Renal pelvis (tissue), 12 donors: Measurements from ENCODE around the gene WDR19. TPM values are rescaled to one million over a fixed set of nuclear protein-coding genes. Genes with fewer than 3 reads are reported as not detected.
A peak's percentile ranks its signal among the peaks of the same experiment; 100 is the strongest.
"Not testable (repeated sequence)": the region's sequence is repeated elsewhere in the genome, so short reads cannot be mapped to it uniquely, and the experiment has no call there.

ENCODE experiments used
- DNase-seq: peaks from one replicate; pipeline ENCODE4 v3.0.0-alpha.2; 2013
- long read RNA-seq, 16 experiments: transcript quantifications; one replicate each; lab custom pipeline, GENCODE V29; 2026
- polyA plus RNA-seq, 3 donors: library from polyadenylated mRNA; unstranded; fragments of 120-200 nt; gene quantifications; one replicate each; pipeline ENCODE4 v1.2.1, GENCODE V29; 2013; ENCODE audit not compliant: insufficient read length in 3 of 3

Gene WDR19
- 100 to 1,000 TPM in 2 of 3 donors, 10 to 100 TPM in 1; 83.2 to 110 (median 102) TPM for polyA plus RNA-seq
- long read RNA-seq, donor 1, full-length matches to known transcripts = 4 of 9 reads
- long read RNA-seq, donor 1, partial matches to known transcripts = 5 of 9 reads
- long read RNA-seq, donor 1, other reads (novel, unspliced or antisense) = 0 of 9 reads
- long read RNA-seq, donor 2, full-length matches to known transcripts = 3 of 3 reads
- long read RNA-seq, donor 2, partial matches to known transcripts = 0 of 3 reads
- long read RNA-seq, donor 2, other reads (novel, unspliced or antisense) = 0 of 3 reads
- long read RNA-seq, donor 3, partial matches to known transcripts = 8 of 10 reads
- long read RNA-seq, donor 3, other reads (novel, unspliced or antisense) = 0 of 10 reads
- long read RNA-seq, donor 4, full-length matches to known transcripts = 1 of 1 reads
- long read RNA-seq, donor 4, partial matches to known transcripts = 0 of 1 reads
- long read RNA-seq, donor 4, other reads (novel, unspliced or antisense) = 0 of 1 reads
- long read RNA-seq, donor 5, full-length matches to known transcripts = 1 of 1 reads
- long read RNA-seq, donor 5, partial matches to known transcripts = 0 of 1 reads
- long read RNA-seq, donor 5, other reads (novel, unspliced or antisense) = 0 of 1 reads
- long read RNA-seq, donor 6, full-length matches to known transcripts = 7 of 12 reads
- long read RNA-seq, donor 6, partial matches to known transcripts = 5 of 12 reads
- long read RNA-seq, donor 6, other reads (novel, unspliced or antisense) = 0 of 12 reads
- long read RNA-seq, donor 7, partial matches to known transcripts = 0 of 5 reads
- long read RNA-seq, donor 7, other reads (novel, unspliced or antisense) = 0 of 5 reads
- long read RNA-seq, donor 8, partial matches to known transcripts = 0 of 2 reads
- long read RNA-seq, donor 8, other reads (novel, unspliced or antisense) = 0 of 2 reads
- long read RNA-seq, donor 9, full-length matches to known transcripts = 1 of 1 reads
- long read RNA-seq, donor 9, partial matches to known transcripts = 0 of 1 reads
- long read RNA-seq, donor 9, other reads (novel, unspliced or antisense) = 0 of 1 reads
- long read RNA-seq, donor 10, full-length matches to known transcripts = 5 of 18 reads
- long read RNA-seq, donor 10, partial matches to known transcripts = 13 of 18 reads
- long read RNA-seq, donor 10, other reads (novel, unspliced or antisense) = 0 of 18 reads
- long read RNA-seq, donor 11, partial matches to known transcripts = 5 of 5 reads
- long read RNA-seq, donor 11, other reads (novel, unspliced or antisense) = 0 of 5 reads
- long read RNA-seq, donor 12, full-length matches to known transcripts = 14 of 14 reads
- long read RNA-seq, donor 12, partial matches to known transcripts = 0 of 14 reads
- long read RNA-seq, donor 12, other reads (novel, unspliced or antisense) = 0 of 14 reads
- long read RNA-seq, donor 13, partial matches to known transcripts = 6 of 10 reads
- long read RNA-seq, donor 13, other reads (novel, unspliced or antisense) = 0 of 10 reads
- long read RNA-seq, donor 14, full-length matches to known transcripts = 5 of 10 reads
- long read RNA-seq, donor 14, partial matches to known transcripts = 5 of 10 reads
- long read RNA-seq, donor 14, other reads (novel, unspliced or antisense) = 0 of 10 reads
- long read RNA-seq, donor 15, partial matches to known transcripts = 5 of 6 reads
- long read RNA-seq, donor 15, other reads (novel, unspliced or antisense) = 0 of 6 reads
- long read RNA-seq, donor 16, full-length matches to known transcripts = 5 of 10 reads
- long read RNA-seq, donor 16, partial matches to known transcripts = 5 of 10 reads
- long read RNA-seq, donor 16, other reads (novel, unspliced or antisense) = 0 of 10 reads

GRCh38 chr4:39181905-39182638 lies at the start of gene WDR19:
Gene WDR19 (plus strand): TSS chr4:39182529. CDS start chr4:39182558, 29 bp downstream.
- DNase-seq = peak; percentile 99

GRCh38 chr4:39133623-39134022 lies 48.7 kb upstream of the WDR19 start:
- no peak for DNase-seq

- DNase-seq = no peak
Observed at GRCh38 chr4:39134683-39135306, 47.5 kb upstream of the WDR19 start.

GRCh38 chr4:39138227-39138626 lies 44.1 kb upstream of the WDR19 start:
- DNase-seq = not testable (repeated sequence)

- DNase-seq = no peak
Observed at GRCh38 chr4:39146211-39146610, 36.1 kb upstream of the WDR19 start.

- DNase-seq = no peak
Observed at GRCh38 chr4:39154009-39154408, 28.3 kb upstream of the WDR19 start.

GRCh38 chr4:39157520-39157919 lies 24.8 kb upstream of the WDR19 start:
- no peak for DNase-seq

- no peak for DNase-seq
Observed at GRCh38 chr4:39166177-39166576, 16.2 kb upstream of the WDR19 start.

- DNase-seq = no peak
Observed at GRCh38 chr4:39166669-39167068, 15.7 kb upstream of the WDR19 start.

- DNase-seq = no peak
Observed at GRCh38 chr4:39169426-39169825, 12.9 kb upstream of the WDR19 start.

GRCh38 chr4:39170301-39170700 lies 12.0 kb upstream of the WDR19 start:
- DNase-seq = no peak

GRCh38 chr4:39178706-39179105 lies 3.6 kb upstream of the WDR19 start:
- DNase-seq = no peak

GRCh38 chr4:39179681-39180080 lies 2.6 kb upstream of the WDR19 start:
- DNase-seq = no peak

- DNase-seq = not testable (repeated sequence)
Observed at GRCh38 chr4:39180629-39181028, 1.7 kb upstream of the WDR19 start.

- DNase-seq = peak; percentile 8
Observed at GRCh38 chr4:39181520-39181904, 817 bp upstream of the WDR19 start.

GRCh38 chr4:39201963-39202362 lies 19.6 kb downstream of the WDR19 start:
- DNase-seq = no peak

GRCh38 chr4:39204543-39204942 lies 22.2 kb downstream of the WDR19 start:
- DNase-seq = no peak

- DNase-seq = no peak
Observed at GRCh38 chr4:39205000-39205399, 22.7 kb downstream of the WDR19 start.

GRCh38 chr4:39205476-39205875 lies 23.1 kb downstream of the WDR19 start:
- DNase-seq = no peak
